Mucosa of descending colon (tissue), 3 donors: Measurements from ENCODE around the gene SLC17A3. TPM values are rescaled to one million over a fixed set of nuclear protein-coding genes. Genes with fewer than 3 reads are reported as not detected.

ENCODE experiments used
- ATAC-seq: fragments of 200-7000 bp; cut with Tn5 transposase; one replicate; pipeline ENCODE4 v1.9.1; 2020; ENCODE audit warnings: mild to moderate bottlenecking, moderate library complexity
- DNase-seq, 3 donors: peaks; one replicate each; pipeline ENCODE4 v3.0.0-alpha.2; 2020
- H3K36me3 ChIP-seq: fragments of 200-600 bp; one replicate; pipeline ENCODE4 v1.8.0; 2021; ENCODE audit warnings: low read depth, mild to moderate bottlenecking
- H3K4me1 ChIP-seq: fragments of 200-600 bp; one replicate; pipeline ENCODE4 v1.8.0; 2021; ENCODE audit warnings: low read depth, mild to moderate bottlenecking
- H3K4me3 ChIP-seq: fragments of 200-600 bp; one replicate; pipeline ENCODE4 v1.8.0; 2021; ENCODE audit warnings: mild to moderate bottlenecking
- H3K9me3 ChIP-seq: fragments of 200-600 bp; one replicate; pipeline ENCODE4 v1.8.0; 2021; ENCODE audit warnings: mild to moderate bottlenecking
- intact Hi-C, 2 donors: fragments of 100-400 bp; cut with DNase I in 1 of 2; cut with micrococcal nuclease in 1 of 2; formaldehyde crosslinking; loops; one replicate each; pipeline versions ENCODE4 v1.11.0 to v1.11.1; 2022; cut with DNase I, micrococcal nuclease
- total RNA-seq, 3 donors: library from RNA; stranded (reverse); fragmentation: NEBNext Ultra II Directional in 2 of 3; extraction: Animal tissue kit (Norgen Biotek cat#: 25700) in 2 of 3; gene quantifications; one replicate each; pipeline versions ENCODE4 v1.2.1 to v1.2.4, GENCODE V29; 2021 to 2023
- TF ChIP-seq, protein P1 (sequence below): fragments of 200-600 bp; IDR thresholded peaks from one replicate; pipeline ENCODE4 v1.8.0; 2022; ENCODE audit warnings: antibody characterized with exemption, mild to moderate bottlenecking
- donor health status: DM: no; HTN: no; CAD: no; lungs with moderate emphysema.
- donor health status: DM: no; HTN: no; CAD: no.
- donor health status: DM: no; HTN: yes; CAD: no.

The SLC17A3 gene
- total RNA-seq, 3 donors from 2014 or later, result not detected

DNA sequence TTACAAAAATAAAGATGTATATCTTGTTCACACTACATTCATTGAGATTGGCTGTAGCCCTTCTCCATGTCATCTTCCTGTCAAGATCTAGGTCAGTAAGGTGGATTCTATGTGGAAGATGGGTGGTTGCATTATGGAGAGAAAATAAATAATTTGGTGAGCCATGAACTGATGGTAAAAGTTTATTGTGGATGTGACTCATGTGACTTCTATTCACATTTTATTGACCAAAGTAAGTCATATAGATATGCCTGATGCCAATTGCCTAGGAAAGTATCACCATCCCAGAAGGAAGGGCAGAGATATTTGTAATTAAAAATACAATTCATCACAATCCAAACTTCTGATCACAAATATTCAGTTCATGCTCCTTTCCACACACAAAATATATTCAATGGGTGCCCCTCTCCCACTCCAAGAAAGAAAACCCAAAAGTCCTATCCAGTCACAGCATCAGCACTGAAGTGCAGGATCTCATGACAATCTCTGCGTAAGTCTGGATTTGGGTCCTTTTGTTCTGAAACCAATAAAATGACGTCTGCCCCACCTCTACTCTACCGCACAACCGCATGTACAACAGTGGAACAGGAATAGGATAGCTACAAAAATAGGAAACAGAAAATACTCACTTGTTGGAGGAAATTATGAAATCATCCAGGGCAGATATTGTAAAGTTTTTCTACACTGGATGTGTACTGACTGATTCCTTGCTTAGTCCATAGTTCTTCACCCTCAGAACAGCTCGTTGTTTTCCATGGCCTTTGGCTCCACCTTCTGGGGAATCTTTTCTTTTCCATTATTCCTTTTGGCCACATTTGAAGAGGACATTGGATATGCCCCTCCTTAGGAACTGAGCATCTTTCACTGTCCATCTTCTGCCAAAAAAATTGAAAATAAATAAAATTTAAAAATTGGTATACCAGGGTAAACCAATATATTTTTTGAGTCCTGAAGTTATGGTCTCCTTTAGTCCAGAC lies 16.1 kb upstream of the SLC17A3 start:
- H3K4me1 ChIP-seq, result no peaks in the 10 kb centered on the region
- H3K4me3 ChIP-seq, result no peak overlapping the region
- no peaks in the 10 kb centered on the region for H3K36me3 ChIP-seq
- ATAC-seq, result peak; percentile 84
- peak in 1 of 3 donors; percentile 66 for DNase-seq
- no peaks in the 10 kb centered on the region for H3K9me3 ChIP-seq
- TF ChIP-seq, protein P1, sequence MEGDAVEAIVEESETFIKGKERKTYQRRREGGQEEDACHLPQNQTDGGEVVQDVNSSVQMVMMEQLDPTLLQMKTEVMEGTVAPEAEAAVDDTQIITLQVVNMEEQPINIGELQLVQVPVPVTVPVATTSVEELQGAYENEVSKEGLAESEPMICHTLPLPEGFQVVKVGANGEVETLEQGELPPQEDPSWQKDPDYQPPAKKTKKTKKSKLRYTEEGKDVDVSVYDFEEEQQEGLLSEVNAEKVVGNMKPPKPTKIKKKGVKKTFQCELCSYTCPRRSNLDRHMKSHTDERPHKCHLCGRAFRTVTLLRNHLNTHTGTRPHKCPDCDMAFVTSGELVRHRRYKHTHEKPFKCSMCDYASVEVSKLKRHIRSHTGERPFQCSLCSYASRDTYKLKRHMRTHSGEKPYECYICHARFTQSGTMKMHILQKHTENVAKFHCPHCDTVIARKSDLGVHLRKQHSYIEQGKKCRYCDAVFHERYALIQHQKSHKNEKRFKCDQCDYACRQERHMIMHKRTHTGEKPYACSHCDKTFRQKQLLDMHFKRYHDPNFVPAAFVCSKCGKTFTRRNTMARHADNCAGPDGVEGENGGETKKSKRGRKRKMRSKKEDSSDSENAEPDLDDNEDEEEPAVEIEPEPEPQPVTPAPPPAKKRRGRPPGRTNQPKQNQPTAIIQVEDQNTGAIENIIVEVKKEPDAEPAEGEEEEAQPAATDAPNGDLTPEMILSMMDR, result no peak
- intact Hi-C loops, result no loop called here

DNA sequence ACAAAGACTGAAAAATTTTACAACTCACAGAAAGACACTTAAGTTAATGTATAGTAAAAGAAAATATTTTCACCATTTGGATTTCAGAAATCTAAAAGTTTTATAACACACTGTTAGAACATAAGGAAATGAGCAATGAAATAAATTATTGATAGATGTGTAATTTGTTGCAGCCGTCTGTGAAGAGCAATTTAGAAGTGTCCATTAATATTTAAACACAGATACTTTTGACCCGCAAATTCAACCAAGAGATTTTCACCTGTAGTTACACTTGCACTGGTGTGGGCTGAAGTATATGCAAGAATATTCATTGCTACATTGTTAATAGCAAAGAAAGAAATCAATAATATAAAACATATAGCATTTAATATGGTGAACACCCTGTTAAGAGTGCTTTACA lies 14.6 kb upstream of the SLC17A3 start:
- ATAC-seq, result no peak
- H3K9me3 ChIP-seq, result no peaks in the 10 kb centered on the region
- no peaks in the 10 kb centered on the region for H3K4me1 ChIP-seq
- H3K4me3 ChIP-seq, result no peak overlapping the region
- H3K36me3 ChIP-seq, result no peaks in the 10 kb centered on the region
- TF ChIP-seq, protein P1, result no peak
- intact Hi-C loops, result no loop called here
- no peak for DNase-seq

DNA sequence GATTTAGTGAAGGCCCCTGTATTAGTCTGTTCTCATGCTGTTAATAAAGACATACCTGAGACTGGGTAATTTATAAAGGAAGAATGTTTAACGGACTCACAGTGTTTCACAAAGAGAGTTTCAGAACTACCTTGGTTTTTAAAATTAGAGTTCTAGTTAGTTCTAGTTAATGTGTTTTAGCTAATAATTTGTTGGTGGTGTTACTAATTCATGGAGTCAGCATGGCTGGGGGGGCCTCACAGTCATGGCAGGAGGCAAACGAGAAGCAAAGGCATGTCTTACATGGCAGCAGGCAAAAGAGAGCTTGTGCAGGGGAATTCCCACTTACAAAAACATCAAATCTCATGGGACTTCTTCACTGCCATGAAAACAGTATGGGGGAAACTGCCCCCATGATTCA lies 12.0 kb upstream of the SLC17A3 start:
- intact Hi-C loops, result no loop called here
- Histone ChIP-seq H3K4me1 (no peaks in the 10 kb centered on the region), H3K9me3 (no peaks in the 10 kb centered on the region), H3K36me3 (no peaks in the 10 kb centered on the region), H3K4me3 (no peak overlapping the region)
- no peak for DNase-seq
- ATAC-seq, result no peak
- TF ChIP-seq, protein P1, result no peak

DNA sequence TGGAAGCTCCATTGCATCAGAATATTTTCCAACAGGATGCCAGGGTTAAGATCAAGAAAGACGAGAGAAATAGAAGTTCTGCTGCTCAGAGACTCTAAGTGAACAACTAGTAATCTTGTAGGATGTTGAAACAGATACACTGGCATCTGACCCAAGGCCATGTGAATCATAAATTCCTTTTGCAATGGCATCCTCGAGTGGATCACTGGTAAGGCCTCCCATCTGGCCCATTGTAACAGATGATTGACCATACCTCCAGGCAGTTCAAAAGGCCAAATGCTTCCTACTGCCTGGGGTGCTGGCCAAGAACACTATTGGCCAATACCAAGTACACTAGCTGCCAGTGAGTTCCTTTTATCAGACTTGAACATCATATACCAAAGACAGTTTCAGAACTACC lies 9.9 kb upstream of the SLC17A3 start:
- DNase-seq, result no peak
- Histone ChIP-seq H3K36me3 (no peaks in the 10 kb centered on the region), H3K4me3 (no peak overlapping the region), H3K4me1 (no peaks in the 10 kb centered on the region), H3K9me3 (no peaks in the 10 kb centered on the region)
- intact Hi-C loops, result no loop called here
- TF ChIP-seq, protein P1, result no peak
- no peak for ATAC-seq

DNA sequence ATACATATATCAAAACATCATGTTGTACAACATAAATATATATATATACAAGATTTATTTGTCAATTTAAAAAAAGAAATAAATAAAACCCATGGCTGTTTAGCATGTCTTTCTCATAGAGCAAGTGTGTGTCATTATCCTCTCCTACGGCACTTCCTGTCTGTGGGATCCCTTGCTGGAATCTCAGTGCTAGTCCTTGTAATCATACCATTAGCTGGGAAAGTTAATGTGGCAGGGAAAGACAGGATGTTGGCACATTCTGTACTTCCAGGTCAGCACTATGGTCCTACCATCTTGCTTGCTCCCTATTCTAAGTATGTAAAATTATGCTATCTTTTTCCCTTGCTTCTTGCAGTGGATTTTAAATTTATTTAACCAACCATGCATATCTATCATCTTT lies 9.5 kb upstream of the SLC17A3 start:
- no peak for ATAC-seq
- no peak overlapping the region for H3K4me3 ChIP-seq
- H3K9me3 ChIP-seq, result no peaks in the 10 kb centered on the region
- TF ChIP-seq, protein P1, result no peak
- no peaks in the 10 kb centered on the region for H3K36me3 ChIP-seq
- DNase-seq, result no peak
- intact Hi-C loops, result no loop called here
- no peaks in the 10 kb centered on the region for H3K4me1 ChIP-seq
